Lower leg skin (tissue), 3 donors: ENCODE results near the gene LRRTM1.

Experiments
- CTCF ChIP-seq, 3 donors: fragments of 450-650 bp; IDR thresholded peaks; one replicate each; pipeline ENCODE4 v1.5.1; 2016; ENCODE audit warnings: antibody characterized with exemption in 3 of 3, mild to moderate bottlenecking in 3 of 3, moderate library complexity in 2 of 3
- POLR2A ChIP-seq, 2 donors: fragments of 450-650 bp; IDR thresholded peaks; one replicate each; pipeline ENCODE4 v1.6.1; 2016 to 2017; ENCODE audit warnings: antibody characterized with exemption in 2 of 2, mild to moderate bottlenecking in 1 of 2, moderate library complexity in 1 of 2

- TF ChIP-seq POLR2A (IDR thresholded peaks at IDR 0.05) (no peak), CTCF (IDR thresholded peaks at IDR 0.05) (no peak)
These were observed 4.2 kb downstream of the LRRTM1 start for GRCh38 chr2:80300346-80300745.
